ENCODE data around the gene NRTN.

NRTN gene

DNA sequence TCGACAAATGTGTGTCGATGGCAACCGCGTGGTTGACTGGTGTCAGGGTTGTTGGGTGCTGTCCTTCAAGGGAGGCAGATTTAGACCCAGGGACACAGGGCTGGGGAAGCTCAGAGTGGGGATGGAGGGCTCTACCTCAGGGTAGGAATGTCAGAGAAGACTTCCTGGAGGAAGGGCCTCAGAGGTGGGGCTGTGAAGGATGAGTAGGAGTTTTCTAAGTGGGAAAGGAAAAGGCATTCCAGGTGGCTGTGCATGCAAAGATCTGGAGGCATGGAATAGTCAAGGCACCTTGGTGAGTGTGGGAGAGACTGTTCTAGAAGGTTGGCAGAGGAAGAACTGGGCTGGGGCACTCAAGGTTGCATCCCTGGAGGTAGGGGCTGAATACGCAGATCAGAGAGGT lies 2.0 kb downstream of the NRTN start:
- no peak for ATAC-seq
- no peak for TF ChIP-seq ISL1 (CRISPR knock-in tag; IDR thresholded peaks at IDR 0.05)
- peak; percentile 98 for TF ChIP-seq ZFP3 (CRISPR knock-in tag; IDR thresholded peaks at IDR 0.05)
- TF ChIP-seq ZNF8 (CRISPR knock-in tag; IDR thresholded peaks at IDR 0.05), result no peak

DNA sequence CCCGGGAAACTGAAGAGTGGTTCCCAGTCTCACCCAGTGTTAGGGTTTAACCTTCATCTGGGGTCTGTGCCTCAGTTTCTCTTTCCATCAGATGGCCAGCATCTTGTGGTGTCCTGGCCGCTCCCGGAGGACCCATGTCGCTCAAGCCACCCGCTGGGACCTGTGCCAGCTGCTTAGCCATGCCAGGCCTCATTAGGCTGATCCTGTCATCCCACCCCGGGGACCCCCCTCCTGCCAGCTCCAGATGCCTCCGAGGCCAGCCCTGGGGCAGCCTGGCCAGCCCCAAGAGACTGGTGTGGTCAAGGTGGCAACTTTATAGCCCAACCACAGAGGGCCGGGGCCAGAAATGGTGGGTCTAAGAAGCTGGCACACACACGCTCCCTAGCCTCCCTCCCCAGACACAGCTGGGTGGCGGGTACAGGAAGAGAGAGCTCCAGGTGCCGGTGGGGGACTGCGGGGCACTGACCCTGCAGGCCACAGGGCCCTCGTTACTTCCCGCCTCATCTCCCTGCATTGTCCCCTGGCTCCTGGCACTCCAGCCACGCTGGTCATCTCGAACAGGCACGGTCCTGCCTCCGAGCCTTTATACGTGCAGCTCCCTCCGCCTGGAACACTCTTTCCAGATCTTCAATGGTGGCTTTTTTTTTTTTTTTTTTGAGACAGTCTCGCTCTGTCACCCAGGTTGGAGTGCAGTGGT lies 3.4 kb downstream of the NRTN start:
- TF ChIP-seq ISL1 (CRISPR knock-in tag; IDR thresholded peaks at IDR 0.05) (no peak), RARB (CRISPR knock-in tag; IDR thresholded peaks at IDR 0.05) (no peak), TCF4 (CRISPR knock-in tag; IDR thresholded peaks at IDR 0.05; ENCODE audit: borderline replicate concordance) (no peak), TOX (CRISPR knock-in tag; IDR thresholded peaks at IDR 0.05; ENCODE audit: borderline replicate concordance) (no peak)
- no peak for ATAC-seq

DNA sequence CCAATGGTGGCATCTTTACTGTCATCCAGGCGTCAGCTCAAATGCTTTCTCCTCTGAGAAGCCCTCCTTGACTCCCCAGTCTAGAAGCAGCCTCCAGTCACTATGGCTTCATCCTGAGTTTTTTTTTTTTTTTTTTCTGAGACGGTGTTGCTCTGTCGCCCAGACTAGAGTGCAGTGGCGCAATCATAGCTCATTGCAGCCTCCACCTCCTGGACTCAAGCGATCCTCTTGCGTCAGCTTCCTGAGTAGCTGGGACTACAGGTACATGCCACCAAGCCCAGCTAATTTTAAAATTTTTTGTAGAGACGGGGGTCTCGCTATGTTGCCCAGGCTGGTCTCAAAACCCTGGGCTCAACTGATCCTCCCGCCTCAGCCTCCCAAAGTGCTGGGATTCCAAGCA lies 4.2 kb downstream of the NRTN start:
- ATAC-seq, result no peak
- TF ChIP-seq ZNF8 (CRISPR knock-in tag; IDR thresholded peaks at IDR 0.05) (no peak), SNAI2 (CRISPR knock-in tag; IDR thresholded peaks at IDR 0.05) (no peak), PPARA (CRISPR knock-in tag; IDR thresholded peaks at IDR 0.05; ENCODE audit: borderline replicate concordance) (no peak), ISL1 (CRISPR knock-in tag; IDR thresholded peaks at IDR 0.05) (no peak), TCF4 (CRISPR knock-in tag; IDR thresholded peaks at IDR 0.05; ENCODE audit: borderline replicate concordance) (no peak), TOX (CRISPR knock-in tag; IDR thresholded peaks at IDR 0.05; ENCODE audit: borderline replicate concordance) (no peak)
- TF ChIP-seq, protein P1, sequence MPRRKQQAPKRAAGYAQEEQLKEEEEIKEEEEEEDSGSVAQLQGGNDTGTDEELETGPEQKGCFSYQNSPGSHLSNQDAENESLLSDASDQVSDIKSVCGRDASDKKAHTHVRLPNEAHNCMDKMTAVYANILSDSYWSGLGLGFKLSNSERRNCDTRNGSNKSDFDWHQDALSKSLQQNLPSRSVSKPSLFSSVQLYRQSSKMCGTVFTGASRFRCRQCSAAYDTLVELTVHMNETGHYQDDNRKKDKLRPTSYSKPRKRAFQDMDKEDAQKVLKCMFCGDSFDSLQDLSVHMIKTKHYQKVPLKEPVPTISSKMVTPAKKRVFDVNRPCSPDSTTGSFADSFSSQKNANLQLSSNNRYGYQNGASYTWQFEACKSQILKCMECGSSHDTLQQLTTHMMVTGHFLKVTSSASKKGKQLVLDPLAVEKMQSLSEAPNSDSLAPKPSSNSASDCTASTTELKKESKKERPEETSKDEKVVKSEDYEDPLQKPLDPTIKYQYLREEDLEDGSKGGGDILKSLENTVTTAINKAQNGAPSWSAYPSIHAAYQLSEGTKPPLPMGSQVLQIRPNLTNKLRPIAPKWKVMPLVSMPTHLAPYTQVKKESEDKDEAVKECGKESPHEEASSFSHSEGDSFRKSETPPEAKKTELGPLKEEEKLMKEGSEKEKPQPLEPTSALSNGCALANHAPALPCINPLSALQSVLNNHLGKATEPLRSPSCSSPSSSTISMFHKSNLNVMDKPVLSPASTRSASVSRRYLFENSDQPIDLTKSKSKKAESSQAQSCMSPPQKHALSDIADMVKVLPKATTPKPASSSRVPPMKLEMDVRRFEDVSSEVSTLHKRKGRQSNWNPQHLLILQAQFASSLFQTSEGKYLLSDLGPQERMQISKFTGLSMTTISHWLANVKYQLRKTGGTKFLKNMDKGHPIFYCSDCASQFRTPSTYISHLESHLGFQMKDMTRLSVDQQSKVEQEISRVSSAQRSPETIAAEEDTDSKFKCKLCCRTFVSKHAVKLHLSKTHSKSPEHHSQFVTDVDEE (CRISPR knock-in tag; IDR thresholded peaks at IDR 0.05), result no peak

DNA sequence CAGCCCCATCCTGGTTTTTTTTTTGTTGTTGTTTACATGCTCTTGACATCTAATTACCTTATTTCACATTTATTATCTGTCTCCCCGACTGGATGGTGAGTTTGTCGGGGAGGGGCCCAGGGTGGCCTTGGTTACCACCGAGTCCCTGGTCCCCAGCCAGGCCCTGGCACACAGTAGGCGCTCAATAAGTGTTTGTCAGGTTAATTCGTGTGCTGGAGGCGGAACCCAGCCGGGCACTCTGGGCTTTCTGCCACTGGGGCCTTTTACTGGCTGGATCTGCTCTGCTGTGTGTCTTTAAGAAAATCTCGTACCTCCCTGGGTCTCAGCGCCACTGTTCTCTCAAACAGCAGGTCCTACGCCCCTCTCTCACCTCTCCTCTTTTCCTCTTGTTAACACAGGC lies 4.6 kb downstream of the NRTN start:
- ATAC-seq, result no peak
- TF ChIP-seq ARNTL (CRISPR knock-in tag; IDR thresholded peaks at IDR 0.05; ENCODE audit: borderline replicate concordance, low read depth), result no peak
- TF ChIP-seq, protein P1 (CRISPR knock-in tag; IDR thresholded peaks at IDR 0.05), result no peak

DNA sequence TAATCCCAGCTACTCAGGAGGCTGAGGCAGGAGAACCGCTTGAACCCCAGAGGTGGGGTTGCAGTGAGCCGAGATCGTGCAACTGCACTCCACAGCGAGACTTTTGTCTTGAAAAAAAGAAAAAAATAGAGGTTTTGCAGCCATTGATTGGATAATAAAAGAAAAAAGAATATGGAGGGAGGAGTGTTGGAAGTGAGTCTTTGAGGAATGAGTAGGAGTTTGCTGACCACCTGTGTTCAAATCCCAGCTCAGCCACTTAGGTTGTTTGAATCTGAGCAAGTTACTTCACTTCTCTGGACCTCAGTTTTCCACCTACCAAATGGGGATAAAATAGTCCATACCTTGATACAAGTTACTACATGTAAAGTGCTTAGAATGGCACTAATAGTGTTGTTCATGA lies 6.2 kb downstream of the NRTN start:
- no peak for ATAC-seq
- TF ChIP-seq OSR1 (CRISPR knock-in tag; IDR thresholded peaks at IDR 0.05), result no peak
- TF ChIP-seq, protein P2, sequence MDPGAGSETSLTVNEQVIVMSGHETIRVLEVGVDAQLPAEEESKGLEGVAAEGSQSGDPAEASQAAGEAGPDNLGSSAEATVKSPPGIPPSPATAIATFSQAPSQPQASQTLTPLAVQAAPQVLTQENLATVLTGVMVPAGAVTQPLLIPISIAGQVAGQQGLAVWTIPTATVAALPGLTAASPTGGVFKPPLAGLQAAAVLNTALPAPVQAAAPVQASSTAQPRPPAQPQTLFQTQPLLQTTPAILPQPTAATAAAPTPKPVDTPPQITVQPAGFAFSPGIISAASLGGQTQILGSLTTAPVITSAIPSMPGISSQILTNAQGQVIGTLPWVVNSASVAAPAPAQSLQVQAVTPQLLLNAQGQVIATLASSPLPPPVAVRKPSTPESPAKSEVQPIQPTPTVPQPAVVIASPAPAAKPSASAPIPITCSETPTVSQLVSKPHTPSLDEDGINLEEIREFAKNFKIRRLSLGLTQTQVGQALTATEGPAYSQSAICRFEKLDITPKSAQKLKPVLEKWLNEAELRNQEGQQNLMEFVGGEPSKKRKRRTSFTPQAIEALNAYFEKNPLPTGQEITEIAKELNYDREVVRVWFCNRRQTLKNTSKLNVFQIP (CRISPR knock-in tag; IDR thresholded peaks at IDR 0.05; ENCODE audit: borderline replicate concordance, low read depth), result no peak
- TF ChIP-seq ZC3H10 (CRISPR knock-in tag; IDR thresholded peaks at IDR 0.05), result no peak
- TF ChIP-seq ZFP3 (CRISPR knock-in tag; IDR thresholded peaks at IDR 0.05), result peak; percentile 75

DNA sequence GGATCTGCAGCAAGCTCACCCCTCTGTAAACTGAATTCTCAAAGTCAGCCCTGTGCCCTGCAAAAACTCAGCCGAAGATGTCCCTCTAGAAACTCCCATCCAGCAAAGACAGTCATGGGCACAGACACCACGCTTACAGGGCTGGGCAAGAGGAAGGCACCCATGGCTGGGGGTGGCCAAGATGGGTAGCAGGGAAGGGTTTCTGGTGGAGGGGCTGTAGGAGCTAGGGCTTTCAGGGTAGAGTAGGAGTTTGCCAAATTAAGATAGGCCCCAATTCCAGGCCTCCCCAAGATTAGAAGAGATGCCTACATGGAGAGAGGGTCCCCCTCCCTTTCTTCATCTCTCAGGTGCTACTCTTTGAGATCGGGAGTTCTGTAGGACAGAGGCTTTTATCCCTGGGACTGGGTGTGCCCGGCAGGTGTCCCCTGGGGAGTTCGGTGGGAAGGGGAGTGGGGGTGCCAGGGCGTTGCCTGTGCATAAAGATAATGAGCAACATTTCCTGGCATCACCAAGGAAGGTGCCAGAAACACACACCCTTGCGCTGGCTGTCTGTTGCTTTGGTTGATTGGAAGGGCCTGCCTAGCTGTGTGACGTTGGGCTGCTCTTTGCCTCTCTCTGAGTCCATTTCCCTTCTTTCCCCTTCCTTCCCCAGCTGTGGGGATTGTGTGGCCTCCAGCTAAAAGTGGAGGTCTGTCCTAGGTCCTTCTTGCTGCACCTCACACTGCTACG lies 9.4 kb downstream of the NRTN start:
- ATAC-seq, result 0 out of 3 replicates have a peak, but pooled peaks have one; percentile 15
- TF ChIP-seq ZFP3 (CRISPR knock-in tag; IDR thresholded peaks at IDR 0.05) (peak; percentile 98), TCF4 (CRISPR knock-in tag; IDR thresholded peaks at IDR 0.05; ENCODE audit: borderline replicate concordance) (no peak)

All from SK-N-SH treated with all-trans-retinoic acid at 6 μM for 48 hours (cell line).